ENCODE data around the gene GCN1. TPM values are rescaled to one million over a fixed set of nuclear protein-coding genes. Genes with fewer than 3 reads are reported as not detected.
A peak's percentile ranks its signal among the peaks of the same experiment; 100 is the strongest.
"Not testable (repeated sequence)": the region's sequence is repeated elsewhere in the genome, so short reads cannot be mapped to it uniquely, and the experiment has no call there.

The GCN1 gene
- total and polyA plus RNA-seq, 12 donors = 9.7 to 41.3 (median 34.0) TPM

- no peak for DNase-seq
- Histone ChIP-seq H3K36me3 (peaks cover 0 to 52% (median 28%) of the 10 kb centered on the region in 9 donors), H3K27ac (no peak overlapping the region), H3K9me3 (no peaks in the 10 kb centered on the region), H3K4me3 (no peak overlapping the region), H3K4me1 (peaks cover 3 to 77% (median 39%) of the 10 kb centered on the region in 9 donors), H3K27me3 (no peaks in the 10 kb centered on the region)
- ATAC-seq = no peak
- WGBS, 2 donors = 74 to 85% methylated on average over 1 of the region's 1 CpG
- intact Hi-C loops (cut with DNase I) = no loop called here
- TF ChIP-seq CTCF (IDR thresholded peaks at IDR 0.05) = no peak
Observed at GRCh38 chr12:120196363-120196762, 1.8 kb upstream of the GCN1 start.

- Histone ChIP-seq H3K9me3 (no peaks in the 10 kb centered on the region), H3K27ac (peak overlapping the region; percentile 65 to 96 (median 91)), H3K4me3 (peak overlapping the region; percentile 74 to 100 (median 98)), H3K36me3 (peaks cover 0 to 62% (median 35%) of the 10 kb centered on the region in 9 donors), H3K4me1 (peaks cover 3 to 64% (median 27%) of the 10 kb centered on the region in 9 donors), H3K27me3 (no peaks in the 10 kb centered on the region)
- ATAC-seq (no peak), DNase-seq (no peak)
- TF ChIP-seq CTCF (IDR thresholded peaks at IDR 0.05) = no peak
- 0% methylated on average over 18 of the region's 18 CpGs for WGBS, 2 donors
- intact Hi-C loops (cut with DNase I) = no loop called here
Observed at GRCh38 chr12:120194226-120194533, 335 bp downstream of the GCN1 start.

GRCh38 chr12:120193286-120193685 is 1.2 kb downstream of the GCN1 start:
- ATAC-seq; intact Hi-C loops (cut with DNase I); H3K27me3 ChIP-seq; DNase-seq; H3K9me3 ChIP-seq: not testable (repeated sequence)
- 87% methylated on average over 8 of the region's 8 CpGs for WGBS, 2 donors
- H3K36me3 ChIP-seq = peaks cover 0 to 62% (median 32%) of the 10 kb centered on the region in 9 donors
- peak overlapping the region in 7 of 10 donors; percentile 74 to 100 (median 99) for H3K4me3 ChIP-seq
- peaks cover 3 to 55% (median 23%) of the 10 kb centered on the region in 9 donors for H3K4me1 ChIP-seq
- peak overlapping the region in 1 of 10 donors; percentile 91 for H3K27ac ChIP-seq

GRCh38 chr12:120190985-120191480 is 3.5 kb downstream of the GCN1 start:
- 78 to 82% methylated on average over 7 of the region's 7 CpGs for WGBS, 2 donors
- H3K36me3 ChIP-seq = peaks cover 0 to 62% (median 29%) of the 10 kb centered on the region in 9 donors
- TF ChIP-seq CTCF (IDR thresholded peaks at IDR 0.05) = no peak
- ATAC-seq (no peak), DNase-seq (no peak)
- H3K27ac ChIP-seq = no peak overlapping the region
- peaks cover 3 to 40% (median 23%) of the 10 kb centered on the region in 9 donors for H3K4me1 ChIP-seq
- H3K9me3 ChIP-seq = no peaks in the 10 kb centered on the region
- no peak overlapping the region for H3K4me3 ChIP-seq
- no peaks in the 10 kb centered on the region for H3K27me3 ChIP-seq
- intact Hi-C loops (cut with DNase I) = no loop called here

- intact Hi-C loops (cut with DNase I) = no loop called here
- peaks cover 0 to 65% (median 34%) of the 10 kb centered on the region in 9 donors for H3K36me3 ChIP-seq
- no peak for ATAC-seq
- no peak for TF ChIP-seq CTCF (IDR thresholded peaks at IDR 0.05)
- no peaks in the 10 kb centered on the region for H3K27me3 ChIP-seq
- WGBS, 2 donors = 87 to 90% methylated on average over 5 of the region's 5 CpGs
- DNase-seq = no peak
- no peak overlapping the region for H3K4me3 ChIP-seq
- no peak overlapping the region for H3K27ac ChIP-seq
- no peaks in the 10 kb centered on the region for H3K9me3 ChIP-seq
- peaks cover 3 to 33% (median 21%) of the 10 kb centered on the region in 9 donors for H3K4me1 ChIP-seq
Observed at GRCh38 chr12:120190386-120190785, 4.1 kb downstream of the GCN1 start.

Data from heart right ventricle (tissue), 16 donors.